Stimulated activated CD8-positive, alpha-beta memory T cell treated with anti-CD3 and anti-CD28 coated beads, Interleukin-7, amount 100 ng/mL, for 1 hour (primary cell): ENCODE data around the gene CROCC.

ENCODE experiments used
- DNase-seq, 2 donors: peaks; one replicate each; pipeline ENCODE4 v3.0.0-alpha.2; 2020; ENCODE audit warnings: low read depth in 2 of 2

The CROCC gene

DNA sequence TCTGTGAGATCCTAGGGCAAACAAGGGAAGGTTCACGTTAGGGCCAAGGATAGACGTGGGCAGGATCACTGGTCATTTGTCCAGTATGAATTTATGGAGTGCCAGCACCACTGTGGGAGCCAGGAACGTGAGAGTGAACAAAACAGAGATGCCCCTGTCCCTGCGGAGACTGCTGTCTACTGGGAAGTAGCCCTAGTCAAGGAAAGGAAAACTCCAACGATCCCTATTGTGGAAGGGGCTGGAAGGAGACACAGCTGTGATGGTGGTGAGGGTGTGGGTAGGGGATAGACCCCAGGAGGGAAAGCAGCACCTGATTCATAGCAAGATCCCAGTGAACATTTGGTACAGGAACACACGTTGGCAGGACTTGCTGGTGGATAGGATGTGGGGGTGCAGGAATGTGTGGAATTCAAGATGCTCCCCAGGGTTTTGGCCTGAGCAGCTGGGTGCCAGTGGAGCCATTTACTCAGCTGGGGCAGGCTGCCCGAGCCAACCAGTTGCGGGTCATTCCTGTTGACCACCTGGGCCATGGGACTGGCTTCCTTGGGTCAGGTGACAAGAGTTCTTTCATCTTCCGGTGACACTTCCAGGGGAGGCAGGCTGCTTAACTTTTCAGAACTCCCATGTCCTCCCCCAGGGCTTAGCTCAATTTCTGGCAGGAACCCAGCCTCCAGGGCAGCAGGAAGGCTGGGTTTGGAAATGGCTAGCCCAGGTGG, 91.2 kb downstream of the CROCC start:
- no peak for DNase-seq

DNA sequence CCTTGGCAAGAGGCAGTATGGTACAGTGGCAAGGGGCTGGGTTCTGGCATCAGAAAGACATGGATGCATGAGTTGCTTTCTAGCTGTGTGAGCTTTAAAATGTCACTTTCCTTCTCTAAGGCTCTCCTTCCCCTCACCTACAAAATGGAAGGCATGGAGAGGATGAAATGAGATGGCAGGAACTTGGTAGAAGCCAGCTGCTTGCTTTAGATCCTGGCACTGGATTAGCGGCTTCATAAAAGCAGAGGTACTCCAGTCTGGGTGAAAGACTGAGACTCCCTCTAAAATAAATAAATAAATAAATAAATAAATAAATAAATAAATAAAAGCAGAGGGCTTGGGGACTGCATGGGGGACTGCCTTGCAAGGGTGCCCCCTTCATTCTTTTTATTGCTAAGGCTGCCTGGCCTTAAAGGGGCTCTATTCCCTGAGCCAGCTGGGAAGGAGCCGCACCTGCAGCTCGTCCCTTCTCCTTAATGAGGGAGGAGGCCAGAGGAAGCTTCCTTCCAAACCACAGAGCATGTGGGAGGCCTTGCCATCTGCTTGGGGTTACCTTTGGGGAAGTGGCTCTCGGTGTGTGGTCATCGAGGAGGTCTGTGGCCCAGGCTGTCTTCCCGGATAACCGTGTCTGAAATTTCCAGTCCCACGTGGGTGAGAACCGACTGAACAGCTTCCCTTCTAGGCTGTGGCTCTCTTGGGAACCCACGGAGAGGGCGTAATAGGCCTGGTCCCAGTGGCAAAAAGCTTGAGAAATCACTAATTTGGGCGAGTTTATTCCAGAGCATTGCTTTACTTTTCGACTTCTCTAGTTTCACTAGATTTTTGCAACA, 92.0 kb downstream of the CROCC start:
- DNase-seq = no peak

DNA sequence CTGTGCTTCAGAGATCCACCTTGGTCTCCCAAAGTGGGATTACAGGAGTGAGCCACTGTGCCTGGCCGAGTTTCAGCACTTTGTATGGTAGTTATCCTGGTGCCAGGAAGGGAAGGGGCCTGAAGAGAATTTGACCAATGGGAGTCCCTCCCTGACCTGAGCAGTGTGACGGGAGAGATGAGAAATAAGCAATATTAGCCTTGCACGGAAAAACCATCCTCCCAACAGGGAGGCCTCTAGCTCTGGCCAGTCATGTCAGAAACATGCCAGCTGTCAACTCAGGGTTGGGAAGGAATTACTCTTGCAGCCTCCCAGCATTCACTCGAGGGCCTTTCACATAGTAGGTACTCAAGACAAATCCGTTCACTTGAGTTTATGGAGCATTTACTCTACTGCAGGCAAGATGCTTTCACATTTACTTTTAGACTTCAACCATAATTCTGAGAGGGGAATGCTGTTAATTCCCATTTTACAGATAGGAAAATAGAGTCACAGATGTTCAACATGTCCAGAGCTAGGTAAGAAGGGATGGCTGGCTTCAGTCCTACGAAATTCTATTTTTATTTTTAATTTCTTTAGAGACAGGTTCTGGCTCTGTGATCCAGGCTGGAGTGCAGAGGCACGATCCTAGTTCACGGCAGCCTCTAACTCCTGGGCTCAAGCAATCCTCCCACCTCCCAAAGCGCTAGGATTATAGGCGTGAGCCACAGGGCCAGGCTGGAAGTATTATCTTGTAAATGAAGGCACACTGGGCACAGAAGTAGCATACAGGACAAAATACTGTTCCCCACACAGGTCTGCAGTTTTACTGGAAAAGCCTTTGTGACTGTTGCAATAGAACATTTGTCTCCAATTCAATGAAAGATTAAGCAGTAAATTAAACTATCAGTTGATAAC, 93.2 kb downstream of the CROCC start:
- no peak for DNase-seq

DNA sequence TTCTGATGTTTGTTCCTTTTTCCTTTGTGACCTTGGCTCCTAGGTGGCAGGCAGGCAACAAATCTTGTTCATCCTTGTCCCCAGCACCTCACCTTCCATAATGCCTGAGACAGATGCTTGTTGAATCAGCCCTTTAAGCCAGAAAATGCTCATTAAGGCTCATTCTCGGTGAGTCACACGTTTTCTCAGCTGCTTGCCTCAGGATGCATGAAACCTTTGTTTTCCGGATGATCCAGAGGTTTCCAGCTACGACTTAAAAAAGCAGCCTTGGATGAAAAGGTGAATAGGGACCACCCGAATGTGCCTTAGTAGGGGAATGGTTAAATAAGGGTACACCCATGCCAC, 94.6 kb downstream of the CROCC start:
- no peak for DNase-seq

DNA sequence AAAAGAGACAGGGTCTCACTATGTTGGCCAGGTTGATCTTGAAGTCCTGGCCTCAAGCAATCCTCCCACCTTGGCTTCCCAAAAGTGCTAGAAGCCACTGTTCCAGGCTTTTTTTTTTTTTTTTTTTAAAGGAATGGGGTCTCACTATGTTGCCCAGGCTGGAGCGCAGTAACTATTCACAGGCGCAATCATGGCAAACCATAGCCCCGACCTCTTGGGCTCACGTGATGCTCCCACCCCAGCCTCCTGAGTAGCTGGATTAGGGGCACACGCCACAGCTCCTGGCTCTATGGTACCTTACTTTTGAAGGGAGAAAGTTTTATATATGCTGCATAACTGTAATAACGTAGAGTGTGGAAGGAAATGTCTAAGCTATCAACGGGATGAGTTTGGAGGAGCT, 95.7 kb downstream of the CROCC start:
- DNase-seq = no peak

DNA sequence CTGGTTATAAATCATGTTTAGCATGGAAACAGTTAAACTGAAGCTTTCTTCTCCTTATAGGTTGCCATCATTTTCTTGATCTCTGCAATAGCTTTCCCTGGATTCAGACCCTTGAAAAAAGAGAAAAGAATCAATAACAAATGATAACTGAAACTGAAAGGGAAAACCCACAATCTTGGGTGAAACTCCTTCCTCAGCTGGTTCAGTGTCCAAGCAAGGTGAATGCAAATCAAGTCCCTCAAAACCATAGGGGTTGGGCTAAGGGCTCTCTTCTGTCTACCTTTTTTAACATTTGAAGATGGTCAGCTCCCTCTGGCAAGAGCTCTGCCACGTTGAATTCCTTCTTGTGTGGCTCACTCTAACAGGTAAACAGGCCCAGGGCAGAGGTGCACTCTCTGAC, 97.1 kb downstream of the CROCC start:
- no peak for DNase-seq

DNA sequence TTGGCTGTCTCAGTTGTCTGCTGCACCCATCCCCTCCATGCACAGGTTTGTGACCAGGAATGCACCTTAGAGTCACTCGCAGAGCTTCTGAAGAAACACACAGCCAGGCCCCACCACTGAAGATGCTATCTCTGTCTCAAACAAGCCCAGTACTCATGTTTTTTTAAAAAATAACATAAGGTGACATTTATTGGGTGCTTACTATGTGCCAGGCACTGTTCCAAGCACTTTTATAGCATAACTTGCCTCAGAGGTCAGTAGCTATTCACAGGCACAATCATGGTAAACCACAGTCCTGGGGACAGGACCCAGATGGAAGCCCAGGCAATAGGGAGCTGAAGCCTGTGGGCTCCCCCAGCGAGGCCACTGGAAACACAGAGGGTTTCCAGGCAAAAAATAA, 98.8 kb downstream of the CROCC start:
- DNase-seq = no peak

DNA sequence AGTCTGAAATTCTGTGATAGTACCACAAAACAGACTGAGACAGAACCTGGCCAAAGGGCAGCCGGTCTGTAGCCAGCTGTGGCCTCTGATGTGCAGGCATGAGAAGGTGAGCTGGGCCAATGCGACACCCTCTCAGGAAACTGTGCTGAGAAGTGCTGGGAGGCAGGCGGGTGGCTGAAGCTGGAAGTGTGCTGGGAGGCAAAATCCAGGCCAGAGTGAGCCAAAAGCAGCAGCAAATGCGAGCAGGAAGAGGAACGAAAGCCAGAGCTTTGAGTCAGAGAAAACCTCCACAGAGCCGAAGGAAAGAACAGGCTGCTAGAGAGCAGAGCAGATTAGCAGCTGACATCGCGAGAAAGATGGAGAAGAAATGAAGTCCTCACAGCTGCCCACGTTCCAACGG, 100.2 kb downstream of the CROCC start:
- no peak for DNase-seq
